Smooth muscle cell of trachea (primary cell): ENCODE data around the gene IRGM. TPM values are rescaled to one million over a fixed set of nuclear protein-coding genes. Genes with fewer than 3 reads are reported as not detected.

Source experiments
- total RNA-seq: library from RNA; depleted of rRNA; stranded (reverse); fragments of >200 nt; gene quantifications from 2 replicates; pipeline ENCODE4 v1.2.1, GENCODE V29; 2014

Gene IRGM, protein sequence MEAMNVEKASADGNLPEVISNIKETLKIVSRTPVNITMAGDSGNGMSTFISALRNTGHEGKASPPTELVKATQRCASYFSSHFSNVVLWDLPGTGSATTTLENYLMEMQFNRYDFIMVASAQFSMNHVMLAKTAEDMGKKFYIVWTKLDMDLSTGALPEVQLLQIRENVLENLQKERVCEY
- not detected in 2 replicates for total RNA-seq

GRCh38 chr5:150846308-150846653 lies at the start of gene IRGM:
Gene IRGM (plus strand): TSS chr5:150846521. CDS start chr5:150848124, 1,603 bp downstream.

Other genes starting within 250 kb of the IRGM start
- 3.3 and 12.9 TPM in 2 replicates for gene SYNPO, start 205.9 kb upstream of the IRGM start, total RNA-seq
- 0.44 and 1.5 TPM in 2 replicates for gene MYOZ3, start 185.3 kb upstream of the IRGM start, total RNA-seq
- gene RBM22, start 145.5 kb upstream of the IRGM start, total RNA-seq = 22.8 and 24.1 TPM in 2 replicates
- 72.0 and 72.9 TPM in 2 replicates for gene DCTN4, start 87.5 kb upstream of the IRGM start, total RNA-seq
- gene SMIM3, start 67.8 kb upstream of the IRGM start, total RNA-seq = 49.2 and 62.0 TPM in 2 replicates
- gene ZNF300, start 58.5 kb downstream of the IRGM start, total RNA-seq = 5.1 and 14.1 TPM in 2 replicates
- 7.6 and 18.4 TPM in 2 replicates for gene GPX3, start 174.1 kb downstream of the IRGM start, total RNA-seq
- 56.0 and 87.7 TPM in 2 replicates for gene TNIP1, start 234.5 kb downstream of the IRGM start, total RNA-seq